T-helper 1 cell treated with Interleukin-12 subunit alpha and Interleukin-12 subunit beta and Interleukin-4 antibody, amounts not matched to agents 30 μg/mL and 1 μg/mL, for 36 hours (primary cell): ENCODE data around the gene ME2.
"Not testable (repeated sequence)": the region's sequence is repeated elsewhere in the genome, so short reads cannot be mapped to it uniquely, and the experiment has no call there.

Source experiments
- H3K27ac Mint-ChIP-seq: one replicate; pipeline ENCODE4 v1.8.0; 2021; ENCODE audit warnings: mild to moderate bottlenecking, mixed read lengths
- H3K27me3 Mint-ChIP-seq: one replicate; pipeline ENCODE4 v1.8.0; 2021; ENCODE audit warnings: low read depth, mixed read lengths
- H3K36me3 Mint-ChIP-seq: one replicate; pipeline ENCODE4 v1.8.0; 2021; ENCODE audit warnings: low read depth, mixed read lengths
- H3K4me1 Mint-ChIP-seq: one replicate; pipeline ENCODE4 v1.8.0; 2021; ENCODE audit warnings: low read depth, mixed read lengths
- H3K4me3 Mint-ChIP-seq: one replicate; pipeline ENCODE4 v1.8.0; 2021; ENCODE audit warnings: mild to moderate bottlenecking, moderate library complexity, mixed read lengths
- H3K9me3 Mint-ChIP-seq: one replicate; pipeline ENCODE4 v1.8.0; 2021; ENCODE audit warnings: mixed read lengths

ME2 gene

GRCh38 chr18:50926521-50926920 is 47.6 kb downstream of the ME2 start:
- Mint-ChIP-seq H3K27ac (no peak overlapping the region), H3K36me3 (peaks cover 50% of the 10 kb centered on the region), H3K4me3 (no peak overlapping the region), H3K4me1 (peaks cover 1% of the 10 kb centered on the region), H3K9me3 (peaks cover 19% of the 10 kb centered on the region), H3K27me3 (no peaks in the 10 kb centered on the region)

GRCh38 chr18:50928551-50928950 is 49.6 kb downstream of the ME2 start:
- Mint-ChIP-seq H3K36me3 (peaks cover 41% of the 10 kb centered on the region), H3K4me3 (no peak overlapping the region), H3K27ac (no peak overlapping the region), H3K9me3 (peaks cover 19% of the 10 kb centered on the region), H3K27me3 (no peaks in the 10 kb centered on the region), H3K4me1 (no peaks in the 10 kb centered on the region)

GRCh38 chr18:50933684-50934083 is 54.8 kb downstream of the ME2 start:
- Mint-ChIP-seq H3K36me3 (peaks cover 18% of the 10 kb centered on the region), H3K4me3 (no peak overlapping the region), H3K4me1 (no peaks in the 10 kb centered on the region), H3K27me3 (no peaks in the 10 kb centered on the region), H3K9me3 (no peaks in the 10 kb centered on the region), H3K27ac (no peak overlapping the region)

- H3K27ac Mint-ChIP-seq: no peak overlapping the region
Measured at GRCh38 chr18:50934545-50935211, 55.8 kb downstream of the ME2 start.

GRCh38 chr18:50935493-50936191 is 56.7 kb downstream of the ME2 start:
- H3K9me3 Mint-ChIP-seq: no peaks in the 10 kb centered on the region
- no peak overlapping the region for H3K4me3 Mint-ChIP-seq
- no peak overlapping the region for H3K27ac Mint-ChIP-seq
- H3K4me1 Mint-ChIP-seq: no peaks in the 10 kb centered on the region
- peaks cover 19% of the 10 kb centered on the region for H3K36me3 Mint-ChIP-seq
- no peaks in the 10 kb centered on the region for H3K27me3 Mint-ChIP-seq

More at GRCh38 chr18:50934545-50935211, 55.8 kb downstream of the ME2 start:
- Mint-ChIP-seq H3K4me3 (no peak overlapping the region), H3K27me3 (no peaks in the 10 kb centered on the region), H3K9me3 (no peaks in the 10 kb centered on the region), H3K36me3 (peaks cover 17% of the 10 kb centered on the region), H3K4me1 (no peaks in the 10 kb centered on the region)

GRCh38 chr18:50937183-50937582 is 58.3 kb downstream of the ME2 start:
- Mint-ChIP-seq H3K27ac (no peak overlapping the region), H3K4me3 (no peak overlapping the region), H3K27me3 (no peaks in the 10 kb centered on the region), H3K36me3 (peaks cover 19% of the 10 kb centered on the region), H3K4me1 (no peaks in the 10 kb centered on the region), H3K9me3 (no peaks in the 10 kb centered on the region)

GRCh38 chr18:50938912-50939311 is 60.0 kb downstream of the ME2 start:
- Mint-ChIP-seq H3K27ac (no peak overlapping the region), H3K4me3 (no peak overlapping the region)

GRCh38 chr18:50944245-50944932 is 65.5 kb downstream of the ME2 start:
- no peaks in the 10 kb centered on the region for H3K27me3 Mint-ChIP-seq
- H3K36me3 Mint-ChIP-seq: peaks cover 18% of the 10 kb centered on the region
- H3K4me1 Mint-ChIP-seq: no peaks in the 10 kb centered on the region
- no peaks in the 10 kb centered on the region for H3K9me3 Mint-ChIP-seq
- no peak overlapping the region for H3K4me3 Mint-ChIP-seq
- H3K27ac Mint-ChIP-seq: no peak overlapping the region

More at GRCh38 chr18:50938912-50939311, 60.0 kb downstream of the ME2 start:
- Mint-ChIP-seq H3K36me3 (peaks cover 16% of the 10 kb centered on the region), H3K27me3 (no peaks in the 10 kb centered on the region), H3K9me3 (no peaks in the 10 kb centered on the region), H3K4me1 (no peaks in the 10 kb centered on the region)

- peaks cover 19% of the 10 kb centered on the region for H3K36me3 Mint-ChIP-seq
- not testable (repeated sequence) for H3K9me3 Mint-ChIP-seq, H3K27me3 Mint-ChIP-seq, H3K4me3 Mint-ChIP-seq, H3K4me1 Mint-ChIP-seq, H3K27ac Mint-ChIP-seq
Measured at GRCh38 chr18:50945918-50946317, 67.0 kb downstream of the ME2 start.

- no peaks in the 10 kb centered on the region for H3K9me3 Mint-ChIP-seq
- no peaks in the 10 kb centered on the region for H3K4me1 Mint-ChIP-seq
- H3K36me3 Mint-ChIP-seq: peaks cover 19% of the 10 kb centered on the region
- no peak overlapping the region for H3K27ac Mint-ChIP-seq
- no peaks in the 10 kb centered on the region for H3K27me3 Mint-ChIP-seq
- H3K4me3 Mint-ChIP-seq: no peak overlapping the region
Measured at GRCh38 chr18:50947899-50948298, 69.0 kb downstream of the ME2 start.

- no peak overlapping the region for H3K4me3 Mint-ChIP-seq
- H3K27me3 Mint-ChIP-seq: no peaks in the 10 kb centered on the region
- H3K36me3 Mint-ChIP-seq: peaks cover 12% of the 10 kb centered on the region
- no peaks in the 10 kb centered on the region for H3K9me3 Mint-ChIP-seq
- H3K4me1 Mint-ChIP-seq: no peaks in the 10 kb centered on the region
- H3K27ac Mint-ChIP-seq: no peak overlapping the region
Measured at GRCh38 chr18:50949185-50949584, 70.3 kb downstream of the ME2 start.

GRCh38 chr18:50950626-50951025 is 71.7 kb downstream of the ME2 start:
- H3K27ac Mint-ChIP-seq: no peak overlapping the region
- H3K9me3 Mint-ChIP-seq: no peaks in the 10 kb centered on the region
- no peak overlapping the region for H3K4me3 Mint-ChIP-seq

GRCh38 chr18:50953822-50954221 is 74.9 kb downstream of the ME2 start:
- Mint-ChIP-seq H3K4me1 (no peaks in the 10 kb centered on the region), H3K36me3 (peaks cover 2% of the 10 kb centered on the region), H3K9me3 (no peaks in the 10 kb centered on the region), H3K27me3 (peaks cover 6% of the 10 kb centered on the region), H3K27ac (no peak overlapping the region), H3K4me3 (no peak overlapping the region)

More at GRCh38 chr18:50950626-50951025, 71.7 kb downstream of the ME2 start:
- no peaks in the 10 kb centered on the region for H3K27me3 Mint-ChIP-seq
- H3K36me3 Mint-ChIP-seq: peaks cover 8% of the 10 kb centered on the region
- H3K4me1 Mint-ChIP-seq: no peaks in the 10 kb centered on the region

GRCh38 chr18:50955253-50955652 is 76.3 kb downstream of the ME2 start:
- no peaks in the 10 kb centered on the region for H3K36me3 Mint-ChIP-seq
- H3K4me3 Mint-ChIP-seq: no peak overlapping the region
- H3K4me1 Mint-ChIP-seq: no peaks in the 10 kb centered on the region
- H3K27ac Mint-ChIP-seq: no peak overlapping the region
- H3K27me3 Mint-ChIP-seq: peaks cover 6% of the 10 kb centered on the region
- no peaks in the 10 kb centered on the region for H3K9me3 Mint-ChIP-seq

GRCh38 chr18:50956116-50956515 is 77.2 kb downstream of the ME2 start:
- Mint-ChIP-seq H3K27me3 (peaks cover 6% of the 10 kb centered on the region), H3K4me3 (no peak overlapping the region), H3K4me1 (no peaks in the 10 kb centered on the region), H3K36me3 (no peaks in the 10 kb centered on the region), H3K9me3 (peaks cover 6% of the 10 kb centered on the region), H3K27ac (no peak overlapping the region)
